ENCODE results near the gene BPIFB1. TPM values are rescaled to one million over a fixed set of nuclear protein-coding genes. Genes with fewer than 3 reads are reported as not detected.

The BPIFB1 gene
- total and polyA plus RNA-seq, 2 of the 8 experiments (the other 6 are each of a cell fraction or from before 2014, with no cell fraction given), result not detected

DNA sequence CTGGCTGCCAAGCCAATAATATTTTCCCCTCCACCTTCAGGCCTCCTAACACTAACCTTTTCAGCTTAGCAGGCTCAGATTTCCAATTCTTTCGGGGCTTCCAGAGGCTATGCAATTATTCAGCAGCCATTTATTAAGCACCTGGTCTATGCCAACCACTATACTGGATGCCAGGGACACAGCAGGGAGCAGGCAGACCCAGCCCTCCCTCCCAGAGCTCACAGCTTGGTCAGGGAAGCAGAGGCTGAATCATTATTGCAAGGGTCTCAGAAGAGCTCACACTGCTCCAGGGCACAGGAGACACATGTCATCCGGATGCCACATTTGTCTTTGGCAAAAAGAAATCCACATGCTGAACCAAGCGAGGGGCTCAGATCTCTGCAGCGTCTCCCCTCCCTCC, 1.3 kb downstream of the BPIFB1 start:
- Histone ChIP-seq H2AFZ (ENCODE audit: low read length) (no peak overlapping the region), H3K4ac (replicated peaks; ENCODE audit: insufficient read length, low read depth, low read length) (no peak overlapping the region), H3K4me2 (ENCODE audit: insufficient read depth in 1 of 2, low read depth in 2 of 2, low read length in 2 of 2) (no peak overlapping the region), H3K23ac (ENCODE audit: insufficient read length) (no peak overlapping the region), H4K91ac (replicated peaks; ENCODE audit: insufficient read length, low read length) (no peak overlapping the region), H3K4me3 (ENCODE audit: extremely low read depth in 1 of 4, insufficient read depth in 2 of 4, low read depth in 3 of 4, low read length in 4 of 4) (no peak overlapping the region), H3K27ac (ENCODE audit: low read depth, low read length) (no peak overlapping the region), H3K79me1 (ENCODE audit: low read depth, low read length) (no peaks in the 10 kb centered on the region), H4K20me1 (replicated peaks in 1 of 2; ENCODE audit: control insufficient read depth in 1 of 2, insufficient read depth in 2 of 2, low read length in 2 of 2) (no peaks in the 10 kb centered on the region), H2BK15ac (ENCODE audit: low read length) (no peak overlapping the region), H2BK120ac (replicated peaks; ENCODE audit: low read depth, low read length) (no peak overlapping the region), H3K14ac (ENCODE audit: insufficient read length) (no peak overlapping the region), H3K79me2 (ENCODE audit: control insufficient read depth in 1 of 2, insufficient read depth in 2 of 2, low read length in 2 of 2) (no peaks in the 10 kb centered on the region), H3K4me1 (replicated peaks in 1 of 4; ENCODE audit: control insufficient read depth in 3 of 4, insufficient read depth in 4 of 4, low read length in 3 of 4) (peaks cover 0 to 2% (median 0%) of the 10 kb centered on the region in 4 experiments; a peak in 3 of 7 replicates), H3K9ac (replicated peaks in 1 of 4; ENCODE audit: extremely low read depth in 1 of 4, low read depth in 3 of 4, low read length in 3 of 4) (no peak overlapping the region), H3K36me3 (ENCODE audit: control insufficient read depth in 2 of 4, insufficient read depth in 4 of 4, low read length in 3 of 4) (no peaks in the 10 kb centered on the region), H2BK5ac (ENCODE audit: low read depth, low read length) (no peak overlapping the region), H3K27me3 (replicated peaks in 1 of 4; ENCODE audit: control insufficient read depth in 3 of 4, extremely low read depth in 1 of 4, insufficient read depth in 3 of 4, low read length in 3 of 4) (no peaks in the 10 kb centered on the region), H2AK5ac (ENCODE audit: low read depth, low read length) (no peak overlapping the region), H4K8ac (ENCODE audit: extremely low read depth, insufficient read depth, low read length) (no peak overlapping the region), H2BK20ac (ENCODE audit: low read length) (no peak overlapping the region), H3K9me3 (ENCODE audit: insufficient read depth in 2 of 2, low read depth in 1 of 2, low read length in 1 of 2) (no peaks in the 10 kb centered on the region), H4K5ac (ENCODE audit: insufficient read length, low read depth, low read length) (no peak overlapping the region), H2BK12ac (ENCODE audit: low read depth, low read length) (no peak overlapping the region), H3K56ac (replicated peaks; ENCODE audit: insufficient read length, low read depth, low read length) (no peak overlapping the region), H3K18ac (ENCODE audit: extremely low read depth, low read length) (no peak overlapping the region), H3K23me2 (ENCODE audit: low read depth, low read length) (no peaks in the 10 kb centered on the region)
- ChIA-PET CTCF (ENCODE audit: partially characterized antibody) (interaction anchor here (0.7 to 4.4 kb wide), 7 partner anchors 10 to 72 kb away, joined by 3 to 32 read pairs (median 3); no protein-coding TSS in a partner anchor), POLR2A (ENCODE audit: partially characterized antibody) (interaction anchor here (0.8 kb wide), 1 partner anchor 10 kb away, joined by 4 read pairs; no protein-coding TSS in a partner anchor)
- TF ChIP-seq CEBPB (IDR thresholded peaks at IDR 0.05; ENCODE audit: low read depth, low read length) (no peak), E2F6 (IDR thresholded peaks at IDR 0.05) (no peak), JUND (IDR thresholded peaks at IDR 0.05; ENCODE audit: low read length) (no peak), SP1 (IDR thresholded peaks at IDR 0.05; ENCODE audit: low read depth, low read length) (no peak), CHD1 (IDR thresholded peaks at IDR 0.05; ENCODE audit: low read depth, low read length) (no peak), ASH2L (IDR thresholded peaks at IDR 0.05; ENCODE audit: low read length) (no peak), POLR2A (IDR thresholded peaks at IDR 0.05; ENCODE audit: control extremely low read depth in 1 of 2, low read depth in 2 of 2, low read length in 2 of 2) (no peak), MAFK (IDR thresholded peaks at IDR 0.05; ENCODE audit: low read depth, low read length) (no peak), SP2 (IDR thresholded peaks at IDR 0.05; ENCODE audit: low read length) (no peak), POU5F1 (IDR thresholded peaks at IDR 0.05; ENCODE audit: low read depth, low read length) (no peak), RXRA (IDR thresholded peaks at IDR 0.05; ENCODE audit: insufficient read depth, low read depth, low read length) (no peak), SIX5 (IDR thresholded peaks at IDR 0.05; ENCODE audit: low read depth, low read length) (no peak)
- 85% methylated on average over 4 of the region's 4 CpGs; no CpG with 5 or more reads in 1 of the 2 experiments for WGBS, 2 experiments (ENCODE audit: extremely low coverage in 1 of 2, insufficient coverage in 1 of 2, insufficient read length in 1 of 2, insufficient replicate concordance in 2 of 2, low coverage in 1 of 2, low lambda C conversion rate in 2 of 2, missing lambda C conversion rate in 1 of 2)
- FAIRE-seq (no peak), DNase-seq (ENCODE audit: low read depth in 1 of 2, low spot score in 2 of 2) (no peak)

All from H1 (cell line).